Stimulated activated CD4-positive, alpha-beta T cell treated with anti-CD3 and anti-CD28 coated beads, Interleukin-12 subunit alpha, Interleukin-12 subunit beta, amount 100 ng/mL, for 4 hours (primary cell): ENCODE data around the gene MAP3K6.

ENCODE experiments used
- DNase-seq: peaks from one replicate; pipeline ENCODE4 v3.0.0-alpha.2; 2020

The MAP3K6 gene

DNA sequence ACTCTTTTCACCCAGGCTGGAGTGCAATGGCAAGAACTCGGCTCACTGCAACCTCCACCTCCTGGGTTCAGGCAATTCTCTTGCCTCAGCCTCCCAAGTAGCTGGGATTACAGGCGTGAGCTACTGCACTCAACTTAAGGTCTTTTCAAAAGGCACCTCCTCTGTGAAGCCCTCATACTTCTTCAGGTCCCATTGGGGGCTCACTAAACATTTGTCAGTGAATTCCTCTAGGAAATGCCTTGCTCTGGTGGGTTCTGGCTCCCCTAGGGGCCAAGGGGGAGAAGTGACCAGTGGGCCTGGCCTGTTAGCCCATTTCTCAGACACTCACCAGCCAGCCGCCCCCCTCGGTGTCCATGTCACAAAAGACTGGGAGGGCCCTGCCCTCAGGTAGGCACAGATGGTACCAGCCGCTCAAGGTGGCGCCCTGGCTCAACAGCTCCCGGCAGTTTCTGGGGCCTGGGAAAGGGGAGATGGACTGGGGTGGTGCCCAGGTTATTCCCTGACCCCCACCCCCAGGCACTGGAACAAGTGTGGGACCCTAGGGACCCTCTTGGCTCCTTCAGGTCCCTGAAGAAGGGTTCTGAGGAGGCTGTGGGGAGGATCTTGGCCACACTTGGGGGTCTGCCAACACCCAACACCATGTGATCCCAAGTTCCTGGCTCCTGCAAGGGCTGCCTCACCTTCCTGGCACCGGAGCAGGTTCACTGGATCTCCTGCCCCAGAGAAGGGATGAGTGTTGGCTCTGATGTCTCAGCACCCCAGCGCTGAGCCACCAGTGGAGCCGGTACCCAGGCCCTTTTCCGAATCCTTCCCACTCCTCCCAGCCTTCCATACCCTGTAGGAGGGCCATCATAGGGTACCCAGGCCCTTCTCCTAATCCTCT lies 6.3 kb upstream of the MAP3K6 start:
- DNase-seq = no peak

DNA sequence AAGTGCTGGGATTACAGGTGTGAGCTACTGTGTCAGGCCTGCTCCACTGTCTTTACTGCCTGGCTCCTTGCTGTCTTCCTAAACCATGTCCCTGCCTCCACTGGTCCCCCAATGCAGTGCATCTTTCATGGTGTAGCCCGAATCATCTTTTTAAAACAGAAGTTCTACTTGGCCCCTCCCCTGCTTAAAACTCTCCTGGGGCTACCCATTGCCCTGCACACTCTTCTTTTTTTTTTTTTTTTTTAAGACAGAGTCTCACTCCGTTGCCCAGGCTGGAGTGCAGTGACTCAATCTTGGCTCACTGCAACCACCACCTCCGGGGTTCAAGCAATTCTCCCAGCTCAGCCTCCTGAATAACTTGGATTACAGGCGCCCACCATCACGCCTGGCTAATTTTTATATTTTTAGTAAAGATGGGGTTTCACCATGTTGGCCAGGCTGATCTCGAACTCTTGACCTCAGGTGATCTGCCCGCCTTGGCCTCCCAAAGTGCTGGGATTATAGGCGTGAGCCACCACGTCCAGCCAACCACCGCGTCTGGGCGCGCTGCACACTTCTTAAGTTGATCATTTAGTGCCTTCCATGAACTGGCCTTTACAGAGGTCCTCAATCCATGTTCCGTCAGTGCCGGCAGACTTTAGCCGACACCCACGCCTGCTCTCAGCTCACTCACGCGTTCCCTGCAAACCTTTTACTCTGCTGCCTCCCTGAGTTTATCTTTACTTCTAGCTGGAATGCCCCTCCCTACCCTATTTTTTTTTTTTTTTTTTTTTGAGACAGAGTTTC lies 5.5 kb upstream of the MAP3K6 start:
- no peak for DNase-seq

DNA sequence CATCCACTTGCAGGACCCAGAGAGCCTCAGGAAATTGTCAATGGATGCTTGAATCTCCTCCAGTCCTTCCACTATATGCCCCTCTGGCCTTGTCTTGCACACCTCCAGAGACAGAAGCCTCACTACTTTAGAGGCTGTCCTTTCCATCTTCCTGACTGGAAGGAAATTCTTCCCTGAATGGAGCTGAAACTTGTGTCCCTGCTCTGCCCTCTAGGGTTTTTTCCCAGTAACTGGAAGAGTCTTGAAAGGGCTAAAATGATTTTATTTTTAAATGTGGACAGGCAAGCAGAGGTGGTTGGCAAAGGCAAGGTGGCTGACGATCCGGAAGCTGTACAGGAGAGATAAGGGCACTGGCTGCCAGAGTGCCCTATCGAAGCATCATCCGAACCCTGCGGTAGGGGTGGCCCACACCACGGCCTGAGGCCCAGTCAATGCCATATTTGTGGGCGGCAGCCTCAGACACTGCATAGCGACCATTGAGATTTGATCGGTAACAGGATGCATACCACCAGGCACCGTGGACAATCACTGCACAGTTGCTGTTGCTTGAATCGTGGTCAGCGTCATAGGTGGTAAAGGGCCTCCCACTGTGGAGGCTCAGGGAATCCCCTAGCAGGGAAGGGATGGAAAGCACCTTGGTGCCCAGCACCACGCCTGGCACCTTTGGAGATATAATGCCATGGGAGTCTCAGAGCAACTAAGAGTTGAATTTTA lies 2.3 kb upstream of the MAP3K6 start:
- DNase-seq = no peak

DNA sequence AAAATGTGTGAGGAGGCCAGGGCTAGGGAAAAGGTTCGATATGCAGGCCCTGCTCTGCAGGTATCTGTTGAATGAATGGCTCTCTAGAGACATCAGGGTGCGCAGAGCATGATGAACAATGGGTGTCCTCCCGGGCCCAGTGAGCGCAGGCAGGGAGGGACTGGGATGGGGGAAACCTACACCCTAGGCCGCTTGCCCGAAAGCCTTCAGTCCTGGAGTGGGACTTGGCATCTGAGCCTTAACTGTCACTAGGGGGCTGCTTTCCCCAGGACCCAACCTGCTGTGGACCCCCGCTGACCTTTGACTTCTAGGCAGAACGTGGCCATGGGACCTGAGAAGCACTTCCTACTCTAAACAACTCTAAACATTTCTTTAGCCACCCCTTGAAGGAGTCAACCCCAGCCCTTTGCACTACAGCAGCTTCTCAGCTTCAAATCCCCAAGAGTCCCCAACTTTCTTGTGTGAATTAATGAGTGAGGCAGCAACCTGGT lies 444 bp upstream of the MAP3K6 start:
- DNase-seq = no peak

DNA sequence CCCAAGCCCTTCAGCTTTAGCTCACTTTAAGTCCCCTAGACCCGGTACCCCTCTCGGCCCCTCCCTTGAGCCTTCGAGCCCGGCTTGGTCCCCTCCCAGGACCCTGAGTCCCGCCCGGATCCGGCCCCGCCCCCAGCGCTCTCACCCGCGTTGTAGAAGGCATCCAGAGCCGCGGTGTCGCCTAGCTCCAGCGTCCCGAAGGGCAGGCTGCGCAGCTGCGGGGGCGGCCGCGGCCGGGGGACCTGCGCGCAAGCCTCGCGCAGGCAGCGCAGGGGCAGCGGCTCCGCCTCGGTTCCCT lies 699 bp downstream of the MAP3K6 start:
- DNase-seq = peak; percentile 71

DNA sequence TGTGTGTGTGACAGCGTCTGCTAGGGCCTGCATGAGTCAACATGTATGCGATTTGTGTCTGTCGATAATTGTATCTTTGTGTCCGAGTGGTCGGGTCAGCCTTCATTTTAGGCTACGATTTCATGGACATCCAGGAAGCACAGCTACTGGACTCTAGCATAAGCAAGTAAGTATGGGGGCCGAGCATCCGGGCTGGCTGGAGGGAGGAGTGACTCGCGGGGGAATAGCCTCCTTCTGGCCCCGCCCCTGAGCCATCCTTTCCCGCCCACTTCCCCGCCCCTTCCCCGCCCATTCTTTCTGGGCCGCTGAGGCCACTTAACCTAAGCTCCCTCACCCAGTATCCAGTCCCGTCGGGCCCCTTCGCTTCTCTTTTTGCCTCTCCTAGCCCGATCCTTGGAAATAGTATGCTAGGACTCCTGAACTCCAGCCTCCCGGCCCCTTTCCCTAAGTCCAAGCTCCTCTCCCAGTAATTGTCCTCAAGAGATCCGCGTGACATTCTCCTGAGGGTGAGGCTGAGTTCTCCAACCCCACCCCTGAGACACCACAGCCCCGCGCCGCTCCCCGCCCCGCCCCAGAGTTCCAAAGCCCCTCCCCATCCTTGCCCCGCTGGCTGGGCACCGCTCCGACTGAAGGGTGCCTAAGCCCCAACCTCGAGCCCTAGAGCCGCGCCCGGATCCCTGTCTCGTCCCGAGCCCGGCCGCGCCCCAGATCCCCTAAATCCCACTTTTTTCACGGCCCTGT lies 1.2 kb downstream of the MAP3K6 start:
- peak; percentile 78 for DNase-seq

DNA sequence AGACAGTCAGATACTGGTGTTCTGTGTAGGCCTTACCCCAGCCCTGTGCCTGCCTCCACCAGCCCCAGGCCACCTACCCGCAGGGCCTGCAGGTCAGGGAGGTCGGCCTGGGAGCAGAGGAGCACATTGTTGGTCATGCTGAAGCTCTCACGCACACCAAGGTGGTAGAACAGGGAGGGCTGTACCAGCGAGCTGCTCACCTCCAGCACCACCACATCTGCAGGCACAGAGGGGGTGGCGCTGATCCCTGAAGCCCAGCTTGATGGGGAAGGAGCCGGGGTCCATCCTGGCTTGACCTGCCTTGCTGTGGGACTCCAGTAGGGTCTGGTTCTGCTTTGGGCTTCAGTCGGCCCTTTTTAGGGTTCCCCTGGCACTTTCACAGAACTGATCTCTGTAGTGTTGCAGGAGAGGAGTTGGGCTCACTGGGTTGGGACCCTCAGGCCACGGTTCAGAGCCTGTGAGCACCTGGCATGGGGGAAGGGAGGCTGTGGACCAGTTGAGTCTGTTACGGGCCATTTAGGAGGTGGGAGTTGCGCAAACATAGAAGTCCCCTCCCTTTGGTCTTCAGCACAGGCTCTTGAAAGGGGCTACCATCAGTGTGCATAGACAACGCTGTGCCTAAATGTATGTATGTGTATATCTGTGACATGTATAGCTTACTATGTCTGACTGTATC lies 1.9 kb downstream of the MAP3K6 start:
- DNase-seq = no peak

DNA sequence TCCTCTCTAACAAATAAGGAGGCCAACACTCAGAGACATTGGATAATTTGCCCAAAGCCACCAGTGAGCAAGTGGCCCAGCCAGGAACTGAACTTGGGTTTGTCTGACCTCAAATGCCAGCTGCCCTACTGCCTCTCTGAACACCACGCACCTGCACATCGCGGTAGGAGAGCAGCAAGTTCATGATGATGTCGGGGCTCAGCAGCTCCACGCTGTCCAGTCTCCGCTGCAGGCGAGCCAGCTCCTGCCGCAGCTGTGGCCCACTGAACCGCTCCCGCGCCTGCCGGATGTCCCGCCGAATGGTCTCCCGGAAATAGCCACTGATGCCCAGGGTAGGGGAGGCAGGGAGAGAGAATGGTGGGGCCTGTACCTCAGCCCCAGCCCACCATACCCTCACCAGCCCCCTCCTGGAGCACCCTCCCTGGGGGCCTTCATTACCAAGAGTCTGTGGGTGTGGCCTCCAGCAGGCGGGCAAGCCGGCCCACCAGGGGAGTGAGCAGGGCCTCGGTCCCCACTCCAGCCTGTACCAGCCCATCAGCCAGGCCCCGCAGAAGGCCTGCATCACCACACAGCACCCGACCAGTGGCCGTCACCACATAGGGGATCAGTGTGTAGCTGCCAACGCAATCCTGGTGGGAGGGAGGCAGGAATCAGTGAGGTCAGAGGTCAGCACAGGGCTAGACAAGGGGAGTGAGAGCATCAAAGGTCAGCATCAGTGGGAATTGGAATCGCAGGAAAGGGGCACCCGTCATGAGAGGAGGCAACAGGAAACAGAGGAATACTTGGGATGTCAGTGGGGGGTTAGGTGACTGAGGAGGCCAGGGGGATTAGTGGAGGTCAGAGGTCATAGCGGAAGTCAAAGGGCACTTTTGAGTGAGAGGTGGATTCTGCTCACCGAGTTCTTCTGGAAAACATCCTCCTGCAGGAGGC lies 2.7 kb downstream of the MAP3K6 start:
- no peak for DNase-seq

DNA sequence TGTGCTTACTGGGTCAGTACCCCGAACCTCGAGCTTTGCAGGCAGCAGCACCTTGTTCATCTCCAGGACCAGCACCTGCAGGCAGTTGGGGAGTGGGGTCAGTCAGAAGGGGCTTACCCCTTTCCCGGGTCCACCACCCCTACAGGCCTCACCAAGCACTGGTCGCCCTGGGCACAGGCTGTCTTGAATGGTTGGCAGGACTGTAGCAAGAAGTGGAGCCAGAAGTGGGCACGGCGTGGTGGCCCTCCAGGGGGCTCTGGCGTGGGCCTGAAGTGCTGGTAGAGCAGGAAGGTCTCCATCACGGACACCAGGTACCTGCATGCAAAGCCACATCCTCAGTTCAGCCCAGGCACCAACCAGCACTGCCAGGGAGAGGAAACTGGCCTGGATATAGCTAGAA lies 5.2 kb downstream of the MAP3K6 start:
- no peak for DNase-seq

DNA sequence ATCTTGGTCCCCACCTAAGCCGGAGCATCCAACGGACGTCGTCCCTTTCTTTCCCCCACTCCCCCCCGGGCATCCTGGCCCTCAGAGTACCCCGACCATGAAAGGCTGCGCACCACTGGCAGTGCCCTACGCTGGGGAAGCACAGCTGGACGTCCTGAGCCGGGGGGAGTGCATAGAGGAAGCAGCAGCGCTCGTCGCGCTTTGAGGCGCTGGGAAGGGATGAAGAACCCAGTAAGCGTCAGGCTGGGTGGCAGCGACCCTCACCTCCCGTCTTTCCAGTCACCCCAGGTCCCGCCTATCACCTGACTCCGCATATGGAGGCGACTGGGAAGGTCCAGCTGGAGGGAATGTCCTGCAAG lies 5.7 kb downstream of the MAP3K6 start:
- no peak for DNase-seq

DNA sequence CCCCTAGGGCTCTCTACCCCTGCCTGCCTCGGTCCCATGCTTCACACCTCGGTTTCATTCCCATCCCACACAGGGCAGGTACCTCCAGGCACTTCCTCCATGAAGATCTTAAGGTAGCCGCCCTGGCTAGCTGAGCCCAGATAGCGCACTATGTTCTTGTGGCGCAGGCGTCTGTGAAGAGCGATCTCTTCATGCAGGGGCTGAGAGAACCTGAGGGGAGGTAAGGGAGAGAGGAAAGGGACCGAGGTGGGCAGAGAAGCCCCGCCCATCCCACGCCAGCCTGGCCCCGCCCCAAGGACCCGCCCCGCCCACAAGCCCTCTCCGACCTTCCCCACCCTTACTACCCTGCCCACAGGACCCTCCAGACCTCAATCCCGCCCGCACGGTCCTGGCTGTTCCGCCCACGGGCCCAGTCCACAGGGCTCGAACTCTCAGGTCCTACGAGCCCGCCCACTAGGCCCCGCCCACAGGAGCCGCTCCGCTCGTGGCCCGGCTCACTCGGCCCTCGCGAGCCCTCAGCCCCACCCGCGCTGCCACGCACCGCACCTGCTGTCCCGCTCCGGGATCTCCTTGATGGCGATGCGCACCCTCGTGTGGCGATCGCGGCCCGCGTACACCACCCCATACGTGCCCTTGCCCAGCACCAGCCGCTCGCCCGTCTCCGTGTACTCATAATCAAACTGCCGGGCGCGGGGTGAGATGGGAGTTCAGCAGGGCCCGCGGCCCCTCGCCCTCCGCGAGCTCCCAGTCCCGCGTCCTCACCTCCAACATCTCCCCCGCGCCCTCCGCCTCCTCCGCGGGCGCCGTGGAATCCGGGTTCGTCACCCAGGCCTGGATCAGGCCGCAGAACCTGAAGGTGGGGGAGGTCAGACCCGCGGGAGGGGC lies 6.4 kb downstream of the MAP3K6 start:
- DNase-seq = peak; percentile 45

DNA sequence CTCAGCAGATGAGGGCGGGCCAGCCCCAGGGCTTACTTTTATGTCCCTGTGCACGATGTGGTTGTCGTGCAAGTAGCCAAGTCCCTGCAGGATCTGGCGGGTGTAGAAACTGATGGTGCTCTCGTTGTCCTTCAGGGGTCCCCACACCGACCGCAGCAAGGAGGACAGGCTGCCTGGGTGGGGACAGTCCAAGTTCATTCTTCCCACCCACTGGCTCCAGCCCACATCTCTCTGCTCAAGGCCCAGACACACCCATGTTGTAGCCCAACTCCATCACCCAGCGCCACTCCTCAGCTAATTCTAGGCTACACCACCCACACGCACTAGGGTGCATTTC lies 7.0 kb downstream of the MAP3K6 start:
- no peak for DNase-seq

DNA sequence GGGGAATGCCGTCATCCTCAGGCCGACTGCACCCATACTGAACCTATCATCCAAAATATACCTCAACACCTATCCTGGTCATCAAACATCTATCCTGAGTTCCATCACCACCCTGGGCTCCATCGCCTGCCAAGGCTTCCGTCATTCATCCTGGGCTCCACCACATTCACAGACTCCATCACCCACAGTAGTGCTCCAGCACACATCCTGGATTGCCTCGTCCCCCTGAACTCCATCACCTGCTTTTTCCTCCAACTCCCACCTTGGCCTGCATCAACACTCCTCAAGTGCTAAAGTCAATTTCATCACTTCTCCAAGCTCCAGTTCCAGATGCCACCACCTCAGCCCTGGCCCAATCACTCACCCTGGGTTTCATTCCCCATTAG lies 7.8 kb downstream of the MAP3K6 start:
- DNase-seq = no peak

DNA sequence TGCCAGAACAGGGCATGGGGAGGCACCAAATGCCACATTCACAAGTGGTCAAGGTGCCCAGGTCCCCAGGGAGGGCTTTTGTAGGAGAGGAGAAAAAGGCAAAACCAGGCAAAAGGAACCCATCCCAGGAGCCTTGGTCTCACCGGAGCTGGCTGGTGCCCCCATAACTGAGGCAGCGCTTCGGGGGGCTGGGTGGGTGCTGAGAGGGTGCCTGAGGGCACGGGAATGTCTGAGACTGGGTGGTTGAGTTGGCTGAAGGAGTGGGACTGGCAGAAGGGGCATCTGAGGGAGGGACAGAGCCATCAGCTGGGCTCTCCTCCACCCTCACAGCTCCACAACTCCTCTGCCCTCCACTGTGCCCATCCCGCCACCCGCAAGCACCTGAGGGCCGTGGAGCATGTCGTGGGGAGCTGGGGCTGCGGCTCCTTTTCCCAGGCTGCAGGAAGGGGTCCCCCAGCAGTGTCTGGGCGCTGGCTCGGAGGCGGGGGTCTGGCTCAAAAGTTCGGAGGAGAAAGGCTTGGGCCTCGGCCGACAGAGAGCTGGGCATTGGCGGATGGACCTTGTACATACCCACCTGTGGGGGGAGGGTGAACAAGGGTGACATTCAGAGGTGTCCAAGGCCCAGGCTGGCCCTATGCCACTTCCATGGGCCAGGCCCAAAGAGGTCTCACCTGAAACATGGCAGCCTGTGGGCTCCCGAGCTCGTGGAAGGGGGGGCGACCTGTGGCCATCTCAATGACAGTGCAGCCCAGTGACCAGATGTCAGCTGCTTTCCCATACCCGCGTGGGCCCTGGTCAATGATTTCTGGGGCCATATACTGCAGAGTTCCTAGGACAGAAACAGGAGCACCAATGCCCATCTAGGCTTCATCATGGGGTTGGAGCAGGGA lies 8.5 kb downstream of the MAP3K6 start:
- no peak for DNase-seq

DNA sequence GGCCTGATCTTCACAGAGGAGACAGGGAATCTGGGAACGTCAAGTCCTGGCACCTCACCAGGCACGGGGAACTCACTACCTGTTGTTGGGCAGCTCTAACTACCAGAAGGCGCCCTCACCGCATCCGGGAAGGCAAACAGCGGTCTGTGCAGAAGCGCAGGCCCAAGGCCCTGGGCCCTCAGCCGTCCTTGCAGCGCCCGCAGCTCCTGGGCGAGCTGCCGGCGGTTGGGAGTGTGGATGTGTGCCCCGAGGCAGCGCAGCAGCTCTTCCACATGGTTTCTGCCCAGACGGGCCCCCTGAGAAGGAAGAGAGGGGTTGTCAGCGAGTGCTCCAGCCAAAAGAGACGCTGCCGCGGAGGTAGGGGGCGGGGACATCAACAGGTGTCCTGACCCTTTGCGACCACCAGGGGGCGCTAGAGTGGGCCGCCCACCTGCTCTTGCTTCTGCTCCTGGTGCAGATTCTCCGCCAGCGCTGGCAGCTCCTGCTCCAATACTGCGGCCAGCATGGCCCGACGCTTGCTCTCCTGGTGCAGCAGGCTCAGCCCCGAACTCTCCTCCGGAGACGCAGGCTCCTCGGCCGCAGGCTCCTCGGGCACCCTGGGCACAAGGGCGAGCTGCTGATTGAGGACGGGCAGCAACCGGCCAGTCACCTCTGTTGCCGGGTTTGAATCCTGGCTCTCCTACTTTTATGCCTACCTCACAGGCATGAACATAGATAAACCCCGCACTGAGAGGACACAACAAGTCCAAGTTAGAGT lies 9.3 kb downstream of the MAP3K6 start:
- peak; percentile 76 for DNase-seq

DNA sequence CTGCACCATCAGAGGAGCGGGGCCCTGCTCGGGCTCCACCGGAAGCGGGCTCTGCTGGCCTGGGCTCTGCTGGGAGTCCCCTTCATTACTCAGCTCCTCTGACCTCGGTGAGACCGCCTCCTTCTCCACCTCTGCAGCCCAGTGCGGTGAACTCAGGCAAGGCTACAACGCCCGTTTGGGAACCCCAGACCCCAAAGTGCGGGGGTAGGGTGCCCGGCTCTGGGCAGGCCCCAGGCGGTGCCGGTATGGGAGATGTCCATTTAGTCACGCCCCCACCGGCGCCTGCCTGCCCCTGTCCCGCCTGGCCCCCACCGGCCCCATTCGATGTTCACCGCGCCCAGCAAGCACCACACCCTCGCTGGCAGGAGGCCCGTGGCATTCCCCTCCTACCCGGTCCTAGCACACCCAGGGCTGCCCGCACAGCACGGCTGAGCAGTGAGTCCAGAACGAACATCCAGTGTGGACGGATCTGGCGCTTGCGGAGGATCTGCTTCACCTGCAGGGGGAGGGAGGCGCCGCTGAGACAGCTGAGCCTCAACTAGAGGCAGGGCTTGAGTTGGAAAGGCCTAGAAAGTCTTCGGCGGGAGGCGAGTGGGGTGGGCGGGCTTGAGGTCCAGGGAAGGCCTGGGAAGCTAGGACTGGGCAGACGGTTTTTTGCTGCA lies 10.0 kb downstream of the MAP3K6 start:
- DNase-seq = peak; percentile 43

DNA sequence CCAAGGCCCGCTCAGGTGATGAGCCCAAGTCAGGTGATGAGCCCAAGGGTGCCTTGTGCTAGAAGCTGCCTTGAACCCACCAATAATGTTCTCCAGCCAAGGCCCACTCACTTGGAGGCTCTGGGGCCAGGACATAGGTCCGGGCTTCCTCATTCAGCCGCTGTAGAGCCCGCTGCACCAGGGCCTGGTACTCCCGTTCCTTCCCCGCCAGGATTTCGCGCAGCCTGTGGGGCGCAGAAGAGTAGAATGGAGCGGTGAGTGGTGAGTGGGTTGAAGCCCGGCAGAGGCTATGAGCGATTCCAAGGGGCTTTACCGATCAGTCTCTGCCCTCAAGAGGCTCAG lies 10.5 kb downstream of the MAP3K6 start:
- no peak for DNase-seq

DNA sequence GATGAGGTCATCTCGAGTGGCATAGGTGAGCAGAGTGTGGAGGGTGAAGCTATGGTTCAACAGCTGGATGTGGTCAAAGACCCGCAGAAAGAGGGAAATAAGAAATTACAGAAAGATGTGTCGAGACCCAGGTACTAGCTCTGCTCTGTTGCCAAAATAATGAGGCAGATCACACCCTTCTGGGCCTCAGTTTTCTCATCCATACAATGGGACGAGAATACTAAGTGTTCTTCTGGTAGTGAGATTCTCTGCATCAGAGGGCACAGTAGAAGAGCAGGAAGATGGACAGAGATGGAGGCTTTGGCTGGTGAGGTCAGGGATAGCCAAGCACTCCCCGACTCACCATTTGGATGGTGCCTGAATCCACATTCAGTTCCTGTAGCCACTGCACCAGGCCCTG lies 11.1 kb downstream of the MAP3K6 start:
- no peak for DNase-seq
